Right kidney (tissue), 1 donor: ENCODE data around the gene FHIT.

ENCODE experiments used
- DNase-seq: peaks from one replicate; pipeline ENCODE4 v3.0.0-alpha.2; 2016

FHIT gene

DNA sequence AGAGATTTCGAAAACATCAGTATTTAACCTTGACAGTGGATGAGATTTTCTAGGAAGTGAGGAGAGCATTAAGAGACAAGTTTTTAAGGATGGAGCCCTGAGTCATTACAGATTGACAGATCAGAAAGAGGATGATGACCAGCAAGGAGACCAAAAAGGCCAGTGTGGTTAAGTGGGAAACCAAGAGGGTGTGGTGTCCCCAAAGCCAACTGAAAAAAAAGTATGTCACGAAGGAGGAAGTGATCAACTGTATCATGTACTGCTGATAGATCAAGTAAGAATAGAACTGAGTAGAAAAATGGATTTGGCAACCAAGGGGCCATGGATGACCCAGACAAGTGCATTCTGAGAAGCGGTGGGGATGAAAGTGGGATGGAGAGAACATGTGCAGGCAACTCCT is 491.8 kb downstream of the FHIT start:
- DNase-seq = no peak

DNA sequence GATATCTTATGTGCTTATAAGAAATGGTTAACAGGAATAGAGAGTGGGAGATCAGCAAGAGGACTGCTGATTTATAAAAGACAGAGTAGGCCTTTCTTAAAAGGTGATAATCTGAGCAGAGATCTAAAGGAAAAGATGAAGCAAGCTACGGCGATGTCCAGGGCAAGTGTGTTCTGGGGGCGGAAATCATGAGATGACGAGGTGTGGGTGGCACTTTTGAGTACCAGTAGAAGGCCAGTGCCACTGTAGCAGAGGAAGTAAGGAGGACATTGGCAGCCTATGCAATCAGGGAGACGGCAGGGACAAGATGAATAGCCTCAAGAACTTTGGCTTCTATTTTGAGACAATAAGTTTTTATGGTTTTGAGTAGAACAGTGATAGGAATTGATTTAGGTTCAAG is 492.4 kb downstream of the FHIT start:
- DNase-seq = no peak

DNA sequence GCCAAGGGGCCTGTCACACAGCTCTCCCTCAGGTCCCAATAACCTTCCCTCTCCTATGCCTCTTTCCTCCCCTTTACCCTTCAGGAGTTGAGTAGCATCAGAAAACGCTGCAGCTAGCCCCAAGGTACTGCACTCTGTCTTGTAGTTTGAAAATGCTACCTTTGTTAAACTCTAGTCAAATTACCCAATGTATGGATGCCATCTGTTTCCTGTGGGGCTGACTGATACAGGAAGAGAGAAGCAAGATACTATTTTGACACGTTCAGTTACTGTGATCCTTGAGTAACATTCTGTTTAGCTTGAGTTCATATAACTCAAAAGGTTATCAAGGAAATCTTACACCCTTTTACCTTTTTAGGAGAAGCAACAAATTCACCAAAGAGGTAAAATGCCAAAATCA is 493.1 kb downstream of the FHIT start:
- DNase-seq = no peak

DNA sequence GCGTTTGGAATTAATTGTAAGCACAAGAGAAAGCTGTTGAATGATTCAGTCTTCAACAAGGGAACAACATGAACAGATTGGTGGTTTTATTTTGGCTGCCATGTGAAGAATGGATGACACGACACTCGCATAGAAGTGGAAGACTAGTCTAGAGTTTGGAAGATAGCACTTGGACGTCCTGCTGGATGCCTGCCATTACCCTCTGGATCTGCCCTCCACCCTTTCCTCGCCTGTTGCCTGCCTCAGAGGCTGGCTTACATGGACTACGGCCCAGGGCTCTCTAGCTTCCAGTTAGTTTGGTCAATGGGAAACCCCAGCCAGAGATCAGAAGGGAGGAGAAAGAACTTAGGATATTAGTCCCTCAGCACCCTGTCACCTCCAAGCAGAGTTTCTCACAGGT is 493.5 kb downstream of the FHIT start:
- DNase-seq = no peak

DNA sequence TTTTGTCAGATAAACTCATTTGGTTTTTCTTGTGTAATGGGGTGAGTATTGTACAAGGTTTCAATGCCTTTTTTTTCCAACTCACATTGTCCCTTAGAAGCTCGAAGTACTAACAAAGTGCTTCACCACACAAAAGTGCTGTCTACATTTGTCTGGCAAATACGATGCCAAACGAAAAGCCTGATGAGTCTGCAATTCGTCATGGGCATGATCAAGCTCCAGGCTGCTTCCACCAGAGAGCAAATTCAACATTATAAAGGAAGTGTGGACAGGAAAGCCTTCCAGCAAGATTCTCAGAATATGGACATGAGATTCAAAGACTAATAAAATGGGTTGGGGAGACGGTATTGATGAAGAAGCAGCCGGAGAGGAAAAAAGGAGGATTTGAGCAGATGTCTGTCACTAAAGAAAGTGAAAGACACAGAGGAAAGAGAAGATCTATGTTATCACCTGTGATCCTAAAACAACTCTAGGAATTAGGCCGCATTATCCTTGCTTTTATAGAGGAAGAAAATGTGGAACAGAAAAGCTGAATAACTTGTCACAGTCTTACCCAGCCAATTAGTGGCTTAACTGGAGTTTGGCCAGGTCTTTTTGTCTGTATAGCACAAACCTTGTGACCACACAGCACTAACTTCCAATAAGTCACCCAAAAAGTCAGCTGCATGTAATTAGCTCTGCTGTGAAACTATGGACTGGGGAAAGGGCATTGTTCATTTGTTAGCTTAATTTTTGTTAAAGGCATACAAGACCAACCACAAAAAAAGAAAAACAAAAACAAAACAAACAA is 494.8 kb downstream of the FHIT start:
- DNase-seq = no peak

DNA sequence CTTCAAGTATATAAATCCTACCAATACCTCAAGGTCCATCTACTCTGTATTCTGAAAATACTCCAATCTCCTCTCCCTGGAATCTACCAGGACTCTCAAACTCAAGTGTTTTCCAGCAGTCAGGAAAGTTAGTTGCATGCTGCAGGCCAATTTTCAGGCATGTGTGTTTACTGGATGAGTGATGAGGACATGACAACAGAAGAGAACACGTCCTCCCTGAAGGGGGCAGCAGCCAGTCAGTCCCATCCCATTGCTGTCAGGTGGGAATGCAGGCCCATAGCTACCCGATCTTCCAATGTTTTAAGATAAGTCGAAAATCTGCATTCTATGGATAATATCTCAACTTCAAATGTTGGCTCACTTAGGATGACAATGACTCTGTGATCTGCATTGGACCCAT is 496.2 kb downstream of the FHIT start:
- no peak for DNase-seq

DNA sequence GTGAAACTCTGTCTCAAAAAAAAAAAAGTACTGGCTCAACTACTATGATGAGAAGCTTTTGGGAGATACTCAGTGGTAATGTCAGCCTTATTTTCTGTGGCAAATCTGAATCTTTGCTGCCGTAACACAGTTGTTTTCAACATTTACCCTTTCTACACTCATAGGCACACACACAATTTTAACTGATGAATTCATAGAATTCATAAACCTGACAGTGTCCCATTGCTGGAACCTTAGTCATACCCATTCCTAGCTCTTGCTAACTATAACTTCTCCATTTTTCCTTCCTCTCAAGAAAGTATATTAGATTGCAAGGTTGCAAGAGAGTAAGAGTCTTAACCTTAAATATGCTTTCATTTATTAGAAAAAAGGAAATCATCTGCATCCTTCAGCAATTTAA is 496.6 kb downstream of the FHIT start:
- DNase-seq = no peak

DNA sequence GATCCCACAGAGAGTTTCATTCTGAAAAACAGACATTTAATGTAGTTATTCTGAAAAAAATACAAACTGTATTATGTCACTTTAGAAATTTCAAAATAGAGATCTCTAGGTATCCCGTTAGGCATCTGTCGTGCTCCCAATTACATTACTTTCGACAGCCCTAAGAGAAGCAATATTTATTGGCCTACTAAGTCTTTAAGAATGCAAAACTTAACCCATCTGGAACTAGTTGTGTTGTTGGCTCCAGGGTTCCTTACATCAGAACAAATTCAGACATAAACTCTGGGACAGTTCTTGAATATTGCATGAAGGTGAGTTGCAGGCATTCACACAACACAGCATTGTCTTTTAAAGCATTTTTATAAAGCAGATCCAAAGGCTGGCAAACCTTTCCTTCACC is 498.4 kb downstream of the FHIT start:
- DNase-seq = no peak

DNA sequence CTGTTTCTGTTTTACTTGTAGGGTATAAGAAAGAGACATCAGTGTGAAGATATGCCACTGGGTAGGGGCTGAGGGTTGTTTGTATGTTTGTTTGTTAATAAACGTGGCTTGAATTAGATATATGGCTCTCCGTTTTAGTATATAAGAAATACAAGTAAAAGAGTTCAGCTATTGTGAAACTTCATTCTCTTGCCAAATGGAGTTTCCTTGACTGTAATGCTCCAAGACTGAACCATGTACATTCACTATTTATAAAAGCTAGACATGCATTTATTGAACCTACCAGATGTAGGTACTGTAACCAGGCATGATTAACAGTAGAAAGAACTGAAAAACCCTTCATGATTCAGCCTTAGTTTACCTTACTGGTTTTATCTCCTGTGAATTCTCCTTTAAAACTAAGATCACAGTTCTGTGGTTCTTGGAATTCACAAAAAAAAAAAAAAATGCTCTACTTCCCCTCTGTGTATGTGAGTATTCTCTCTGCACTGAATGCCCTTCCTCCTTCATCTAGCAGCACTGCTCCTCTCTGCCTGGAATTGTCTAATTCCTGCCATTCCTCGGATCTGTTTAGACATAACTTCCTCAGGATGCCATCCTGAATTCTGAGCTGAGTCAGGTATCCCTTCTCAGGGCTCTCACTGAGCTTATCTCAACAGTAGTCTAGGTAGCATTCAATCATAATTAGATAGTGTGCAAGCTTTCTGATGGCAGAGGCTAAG is 504.4 kb downstream of the FHIT start:
- DNase-seq = no peak

DNA sequence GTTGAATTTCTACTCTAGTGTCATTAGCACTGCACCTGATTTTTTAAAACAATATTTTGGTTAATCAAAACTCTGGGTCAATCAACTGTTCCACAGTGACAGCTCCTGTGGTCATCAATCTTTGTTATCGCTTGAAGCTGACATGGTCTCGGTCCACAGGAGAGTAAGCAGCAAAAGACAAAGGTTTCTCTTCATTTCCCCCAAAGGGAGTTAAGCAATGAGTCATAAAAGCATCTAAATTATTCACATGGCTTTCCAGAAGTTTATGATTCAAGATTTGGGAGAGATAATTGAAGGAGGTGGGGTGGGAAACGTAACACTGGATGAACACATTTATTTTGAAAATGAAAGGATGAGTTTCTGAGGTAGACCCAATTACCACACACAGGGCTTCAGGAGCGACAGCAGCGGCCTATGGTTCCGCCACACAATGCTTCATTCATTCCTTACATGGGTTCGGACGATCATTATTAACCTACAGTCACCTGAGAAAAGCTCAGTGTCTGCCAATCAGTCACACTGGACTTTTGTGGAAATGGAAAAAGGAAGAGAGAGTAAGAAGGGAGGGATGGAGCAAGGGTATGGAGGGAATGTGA is 505.1 kb downstream of the FHIT start:
- DNase-seq = no peak

DNA sequence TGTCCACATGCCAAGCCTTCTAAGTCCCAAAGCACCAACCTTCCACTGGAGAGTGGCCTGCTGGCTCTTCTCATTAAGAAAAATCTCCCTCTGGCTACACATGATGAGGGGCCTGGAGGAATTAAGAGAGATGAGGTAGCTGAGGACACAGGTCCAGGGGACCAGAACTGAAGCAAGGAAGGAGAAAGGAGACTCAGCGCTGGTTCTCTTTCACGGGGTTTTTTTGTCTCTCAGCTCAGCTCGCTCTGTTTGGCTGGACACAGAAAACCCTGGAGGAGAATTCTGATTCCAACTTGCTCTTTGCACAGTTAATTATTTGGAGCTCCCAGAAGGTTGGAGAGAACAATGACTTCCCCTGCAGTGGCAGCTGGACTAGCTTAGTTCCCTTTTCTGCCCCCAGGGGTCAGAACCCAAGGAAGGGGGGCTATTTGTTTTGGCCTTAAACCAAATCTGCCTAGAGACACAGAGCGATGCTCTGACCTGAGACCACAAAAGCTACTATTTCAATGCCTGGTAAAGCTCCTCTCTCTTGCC is 507.6 kb downstream of the FHIT start:
- peak; percentile 60 for DNase-seq

DNA sequence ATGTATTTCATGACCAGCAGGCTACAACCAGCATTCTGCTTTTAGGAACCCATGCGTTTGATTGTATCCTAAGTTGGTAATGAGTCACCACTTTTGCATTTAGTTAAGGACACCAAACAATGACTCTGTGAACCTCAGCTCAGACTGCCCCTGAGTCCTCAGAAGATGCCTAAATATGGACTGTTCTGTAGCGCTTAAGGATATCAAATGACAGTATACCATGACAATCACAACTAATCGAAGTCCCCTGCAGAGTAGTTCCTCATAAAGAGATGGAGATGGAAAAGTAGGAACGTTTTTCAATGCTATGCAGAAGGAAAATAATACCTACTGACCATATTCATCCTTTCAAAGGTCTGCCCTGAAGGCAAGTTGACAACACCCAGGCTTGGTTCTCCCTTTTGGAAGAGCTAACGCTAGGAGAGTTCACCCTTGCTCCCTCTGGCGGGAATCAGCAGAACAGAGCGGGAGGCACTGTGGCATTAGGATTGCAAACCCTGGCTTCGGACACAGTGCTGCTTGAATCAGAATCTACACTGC is 508.6 kb downstream of the FHIT start:
- DNase-seq = no peak

DNA sequence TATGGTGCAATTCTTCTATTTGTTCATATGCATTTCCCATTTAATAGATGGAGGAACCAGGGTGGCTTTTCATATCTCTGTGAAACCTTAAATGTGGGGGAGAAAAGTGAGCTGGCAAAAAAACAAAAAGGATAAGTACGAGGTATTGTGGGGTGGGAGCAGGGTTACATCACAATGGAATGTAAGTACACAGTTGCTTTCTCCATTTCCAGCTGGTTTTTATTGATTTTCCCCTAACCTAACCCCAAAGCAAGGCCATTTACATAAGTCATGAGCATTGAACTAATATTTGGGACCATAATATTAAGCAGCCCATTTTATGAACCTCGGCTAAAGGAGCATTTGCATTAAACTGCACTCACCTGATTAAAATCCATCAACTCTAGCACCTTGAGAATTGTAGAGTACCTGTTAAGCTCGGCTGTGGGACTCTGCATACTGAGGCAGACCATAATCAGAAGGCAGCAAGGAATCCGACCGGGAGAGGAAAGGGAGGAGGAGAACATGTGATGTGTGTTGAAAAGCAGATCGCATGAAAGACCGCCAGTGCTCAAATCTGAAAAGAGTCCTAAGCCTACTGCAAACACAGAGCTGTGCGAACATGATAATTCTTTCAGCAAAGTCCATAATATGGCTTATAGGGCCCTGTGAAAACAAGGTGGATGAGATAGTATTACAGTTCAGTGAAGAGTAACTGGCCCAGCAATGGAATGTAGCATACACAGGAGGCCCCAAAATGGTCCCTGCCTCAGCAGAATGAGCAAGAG is 513.4 kb downstream of the FHIT start:
- no peak for DNase-seq

DNA sequence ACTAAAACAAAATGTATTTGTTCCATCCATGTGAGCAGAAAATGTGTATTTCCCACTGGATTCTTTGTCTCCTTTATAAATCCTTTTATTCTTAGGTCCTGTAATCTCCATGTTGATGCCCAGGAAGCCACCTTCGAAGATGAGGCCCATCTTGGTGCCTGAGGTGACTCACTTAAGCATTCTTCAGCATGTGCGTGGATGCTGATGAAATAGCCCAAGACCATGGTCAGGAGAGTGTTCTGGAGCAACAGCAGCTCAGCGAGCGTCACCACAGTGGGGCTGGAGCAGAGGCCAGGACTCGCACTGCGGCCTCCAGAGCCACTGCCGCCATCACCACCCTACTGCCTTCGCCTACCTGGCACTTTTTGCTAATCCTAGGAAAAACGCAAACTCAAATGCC is 520.9 kb downstream of the FHIT start:
- no peak for DNase-seq

DNA sequence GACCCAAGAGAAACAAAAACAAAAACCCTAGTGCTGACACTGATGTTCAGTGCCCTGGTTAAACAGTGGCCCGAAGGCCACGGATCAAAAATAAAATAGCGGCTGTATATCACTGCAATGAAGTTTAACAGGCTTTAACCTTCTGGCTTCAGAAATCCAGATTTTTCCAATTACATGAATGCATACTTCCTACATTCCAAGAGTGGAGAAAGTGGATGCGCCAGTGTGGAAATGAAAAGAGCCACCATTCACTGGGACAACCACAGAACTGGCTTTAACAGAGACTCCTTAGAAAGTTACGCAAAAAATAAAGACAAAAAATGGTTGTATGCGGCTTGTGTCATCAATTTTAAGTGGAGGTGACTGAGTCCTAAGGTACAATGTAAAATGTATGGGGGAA is 522.2 kb downstream of the FHIT start:
- no peak for DNase-seq

DNA sequence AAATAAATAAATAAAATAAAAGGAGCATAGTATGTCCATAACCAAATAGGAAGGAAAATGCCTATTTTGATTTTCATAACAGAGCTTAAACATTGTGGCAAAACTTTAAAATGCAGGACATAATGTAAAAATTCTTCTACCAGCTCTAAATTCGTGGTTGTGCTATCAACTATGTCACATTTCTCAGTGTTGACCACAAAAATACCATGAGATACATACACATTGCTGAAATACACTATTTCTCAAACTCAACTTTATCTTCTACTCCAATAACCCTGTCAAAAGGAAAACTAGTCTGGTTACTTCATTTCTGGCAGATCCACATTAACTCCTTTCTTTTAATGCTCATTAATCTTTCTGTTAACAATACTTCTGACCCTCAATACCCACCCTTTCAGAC is 523.2 kb downstream of the FHIT start:
- DNase-seq = no peak

DNA sequence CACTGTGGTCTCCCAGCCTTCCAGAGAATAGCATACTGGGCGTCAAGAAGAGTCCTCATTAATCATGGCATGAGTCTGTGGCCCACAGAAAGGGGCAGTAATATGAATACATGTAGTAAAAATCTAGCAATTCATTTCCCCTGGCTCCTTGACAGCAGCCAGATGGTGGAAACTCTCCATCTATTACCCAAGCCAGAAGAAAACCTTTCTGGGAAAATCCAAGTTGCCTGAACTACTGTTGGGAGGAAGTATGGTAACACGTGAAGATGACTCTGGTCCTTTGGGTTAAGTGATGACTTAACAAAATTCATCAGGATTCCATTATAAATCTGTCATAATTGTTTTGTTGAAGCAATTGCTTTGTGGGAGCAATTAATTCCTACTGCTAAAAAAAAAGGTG is 530.5 kb downstream of the FHIT start:
- no peak for DNase-seq

DNA sequence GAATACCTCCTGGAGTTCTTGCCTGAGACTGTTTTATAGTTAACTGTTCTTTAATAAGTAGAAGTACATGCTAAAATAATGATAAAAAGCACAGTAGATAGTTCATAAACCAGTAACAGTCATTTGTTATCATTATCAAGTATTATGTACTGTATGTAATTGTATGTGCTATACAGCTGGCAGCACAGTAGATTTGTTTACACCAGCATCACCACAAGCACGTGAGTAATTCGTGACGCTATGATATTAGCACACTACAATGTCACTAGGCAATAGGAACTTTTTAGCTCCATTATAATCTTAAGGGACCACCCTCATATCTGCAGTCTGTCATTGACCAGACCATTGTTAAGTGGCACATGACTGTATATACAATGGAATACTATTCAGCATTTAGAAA is 534.7 kb downstream of the FHIT start:
- no peak for DNase-seq

DNA sequence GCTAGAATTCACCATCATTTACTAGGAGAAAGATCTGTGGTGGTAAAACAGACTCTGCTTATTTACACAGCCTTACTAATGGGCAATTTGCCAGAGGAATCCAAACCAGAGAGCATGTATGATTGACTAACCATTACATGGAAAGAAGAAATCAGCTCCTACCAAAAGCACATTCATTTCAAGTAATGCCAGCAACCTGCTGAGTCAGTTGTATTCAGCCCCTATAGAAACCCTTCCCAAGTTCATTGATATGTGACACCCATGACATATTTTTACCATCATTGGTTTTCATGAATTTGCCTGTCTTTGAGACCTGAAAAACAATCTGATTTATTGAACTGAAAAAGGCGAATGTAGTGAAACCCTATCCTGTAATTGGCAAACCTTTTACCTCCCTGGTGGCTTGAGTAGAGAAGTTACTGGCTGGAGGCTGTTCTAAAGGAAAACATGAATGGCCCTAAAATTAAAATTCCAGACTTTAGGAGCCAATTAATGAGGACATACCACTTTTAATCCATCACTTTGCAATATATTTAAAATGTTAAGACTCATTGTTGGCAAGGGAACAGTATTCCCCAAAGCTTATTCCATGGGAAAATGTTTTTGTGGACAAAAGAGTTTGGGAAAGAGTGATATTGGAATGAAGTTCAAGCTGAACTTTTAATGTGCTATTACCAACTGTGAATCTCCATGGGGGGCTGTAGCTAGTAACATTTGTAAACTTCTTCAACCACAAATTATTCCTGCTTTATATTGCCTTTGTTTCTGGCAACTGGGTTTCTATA is 542.9 kb downstream of the FHIT start:
- DNase-seq = no peak

DNA sequence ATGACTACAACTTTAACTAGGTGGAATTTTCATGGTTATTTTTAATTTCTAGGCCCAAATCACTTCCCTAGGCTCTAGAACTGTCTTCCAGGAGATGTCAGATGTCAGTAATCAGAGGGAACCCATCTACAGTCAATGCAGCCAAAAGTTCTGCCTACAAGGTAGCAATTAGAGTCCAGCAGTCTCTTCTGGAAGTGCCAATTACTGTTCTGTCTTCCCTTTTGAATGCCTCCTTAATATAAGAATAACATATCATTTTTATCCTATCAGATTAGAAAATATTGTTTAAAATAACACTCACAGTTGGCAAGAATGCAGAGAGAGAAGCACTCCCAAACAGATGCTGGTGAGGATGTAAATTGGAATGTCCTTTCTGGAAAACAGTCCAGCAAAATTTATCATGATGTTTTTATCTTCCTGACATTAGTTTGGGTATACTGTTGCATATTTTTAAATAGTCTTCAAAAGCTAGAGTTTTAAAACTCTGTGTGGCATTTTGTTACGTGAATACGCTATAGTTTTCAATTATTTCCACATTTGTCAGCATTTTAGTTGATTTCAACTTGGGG is 543.7 kb downstream of the FHIT start:
- no peak for DNase-seq
